CD4-positive, alpha-beta T cell treated with Interleukin-6 at 100 ng/mL for 8 hours (primary cell): ENCODE data around the gene AFG3L2.
"Not testable (repeated sequence)": the region's sequence is repeated elsewhere in the genome, so short reads cannot be mapped to it uniquely, and the experiment has no call there.

ENCODE experiments used
- DNase-seq: peaks from one replicate; pipeline ENCODE4 v3.0.0-alpha.2; 2020; ENCODE audit warnings: mixed read lengths, low spot score

AFG3L2 gene

DNA sequence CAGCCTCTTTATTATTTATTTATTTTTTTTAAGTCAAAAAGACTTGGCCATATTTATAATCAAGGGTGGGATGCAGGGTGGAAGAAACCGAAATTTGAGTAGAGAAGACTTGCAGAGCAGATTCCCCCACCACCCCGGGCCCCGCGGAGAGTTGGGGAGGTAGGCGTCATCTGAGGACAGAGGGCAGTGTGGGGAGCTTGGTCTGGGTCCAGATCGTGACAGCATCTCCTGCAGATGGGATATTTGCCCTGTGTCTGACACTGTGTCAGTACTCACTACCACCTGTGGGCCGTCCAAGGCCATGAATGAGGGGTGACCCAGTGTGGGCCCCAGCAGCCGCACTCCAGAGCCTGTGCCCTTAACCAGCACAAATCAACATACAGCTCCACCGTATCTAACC lies 20.2 kb upstream of the AFG3L2 start:
- DNase-seq: no peak

DNA sequence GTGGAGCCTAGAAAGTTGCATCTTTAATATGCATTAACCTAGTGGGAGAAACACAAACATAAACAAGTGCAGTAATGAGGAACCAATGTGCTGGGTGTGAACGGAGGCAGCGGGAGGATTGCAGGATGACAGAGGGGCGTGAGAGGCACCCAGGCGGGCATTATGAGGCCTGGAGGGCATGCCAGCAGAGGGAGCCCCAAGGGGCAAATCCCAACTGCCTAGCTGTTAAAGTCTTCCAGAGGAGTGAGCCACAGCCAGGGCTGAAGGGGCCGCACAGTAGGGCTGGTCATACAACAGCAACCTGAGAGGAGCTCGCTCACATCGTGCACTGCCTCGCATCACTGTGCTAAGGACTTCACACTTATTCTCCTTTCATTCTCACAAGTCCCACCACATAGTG lies 17.4 kb upstream of the AFG3L2 start:
- no peak for DNase-seq

DNA sequence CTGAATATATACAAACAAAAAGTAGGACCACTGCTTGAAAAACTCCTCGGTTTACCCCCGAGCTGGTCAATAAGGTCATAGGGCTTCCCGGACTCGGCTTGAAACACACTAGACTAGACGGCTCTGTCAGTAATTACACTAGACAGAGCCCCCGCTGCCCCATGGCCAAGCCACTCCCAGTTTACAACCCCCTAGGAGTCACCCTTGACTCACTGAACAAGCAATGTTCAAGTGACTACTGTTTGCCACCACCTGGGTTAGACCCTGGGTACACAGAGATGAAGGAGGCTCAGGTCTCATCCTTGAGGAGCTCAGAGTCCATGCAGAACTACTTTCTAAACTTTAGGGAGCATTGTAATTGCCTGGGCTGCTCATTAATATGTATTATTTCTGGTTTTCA lies 17.0 kb upstream of the AFG3L2 start:
- DNase-seq: no peak

DNA sequence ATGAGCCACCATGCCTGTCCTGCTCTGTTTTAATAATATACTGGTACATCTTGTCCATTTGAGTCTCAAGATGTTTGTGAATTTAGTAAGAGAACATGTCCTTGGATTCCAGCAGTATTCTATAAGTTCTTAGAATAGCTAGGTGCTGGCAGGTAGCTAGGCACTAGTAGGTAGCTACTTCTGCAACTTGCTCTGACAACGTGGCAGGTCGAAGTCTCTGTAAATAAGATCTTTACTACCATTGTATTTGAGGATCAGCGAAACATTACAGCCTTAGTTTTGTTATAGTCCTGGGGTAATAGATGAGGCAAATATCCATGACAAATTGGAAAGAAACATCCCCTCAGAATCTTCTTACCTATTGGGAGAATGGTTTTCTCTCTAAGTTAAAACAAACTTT lies 16.5 kb upstream of the AFG3L2 start:
- no peak for DNase-seq

DNA sequence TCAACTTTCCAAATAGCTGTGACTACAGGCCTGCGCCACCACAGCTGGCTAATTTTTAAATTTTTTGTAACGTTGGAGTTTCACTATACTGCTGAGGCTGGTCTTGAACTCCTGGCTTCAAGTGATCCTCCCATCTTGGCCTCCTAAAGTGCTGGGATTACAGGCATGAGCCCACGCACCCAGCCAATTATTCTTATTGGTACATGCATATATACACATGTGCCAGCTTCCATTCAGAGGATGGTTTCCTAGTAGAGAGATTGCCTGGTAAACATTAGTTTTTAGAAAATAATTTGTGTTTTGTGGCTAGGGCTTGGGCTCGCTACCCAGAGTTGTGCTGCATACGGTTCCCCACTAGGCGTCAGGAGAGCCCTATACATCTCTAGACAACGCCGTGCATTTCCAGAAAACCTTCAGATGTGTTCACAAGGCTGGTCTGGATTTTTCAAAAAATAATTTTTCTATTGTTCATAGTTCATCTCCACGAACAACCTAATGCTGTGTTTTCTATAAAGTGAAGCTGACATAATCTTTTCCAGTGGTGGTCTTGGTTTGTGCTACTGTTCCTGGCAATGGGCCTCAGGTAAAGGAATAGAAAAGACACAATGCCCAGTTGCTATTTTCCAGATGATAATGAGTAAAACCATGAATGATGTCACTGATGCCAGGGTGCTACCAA lies 14.6 kb upstream of the AFG3L2 start:
- DNase-seq: peak; percentile 41

DNA sequence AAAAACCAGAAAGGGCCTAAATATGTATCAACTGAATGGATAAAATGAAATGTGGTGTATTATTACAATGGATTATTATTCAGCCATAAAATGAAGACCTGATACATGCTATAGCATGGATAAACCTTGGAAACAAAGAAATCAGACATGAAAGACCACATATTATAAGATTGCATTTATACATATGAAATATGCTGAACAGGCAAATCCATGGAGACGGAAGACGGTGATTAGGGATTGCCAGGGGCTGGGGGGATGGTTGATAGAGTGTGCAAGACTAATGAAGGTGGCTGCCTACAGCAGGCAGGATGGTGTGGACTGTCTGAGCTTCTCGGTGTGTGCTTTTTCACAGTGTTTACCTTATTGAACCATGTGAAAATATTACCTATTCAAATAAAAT lies 11.4 kb upstream of the AFG3L2 start:
- DNase-seq: no peak

DNA sequence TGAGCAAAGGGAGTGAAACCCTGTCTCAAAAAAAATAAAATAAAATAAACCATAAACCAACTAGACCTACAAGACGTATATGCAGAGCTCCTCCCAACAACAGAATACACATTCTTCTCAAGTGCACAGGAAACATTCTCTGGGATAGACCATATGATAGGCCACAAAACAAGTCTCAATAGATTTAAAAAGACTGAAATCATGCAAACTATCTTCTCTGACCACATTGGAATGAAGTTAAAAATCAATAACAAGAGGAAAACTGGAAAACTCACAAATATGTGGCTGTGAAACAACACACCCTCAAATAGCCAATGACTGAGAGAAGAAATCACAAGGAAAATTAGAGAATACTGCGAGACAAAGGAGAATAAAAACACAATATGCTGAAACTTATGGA lies 7.2 kb upstream of the AFG3L2 start:
- no peak for DNase-seq

DNA sequence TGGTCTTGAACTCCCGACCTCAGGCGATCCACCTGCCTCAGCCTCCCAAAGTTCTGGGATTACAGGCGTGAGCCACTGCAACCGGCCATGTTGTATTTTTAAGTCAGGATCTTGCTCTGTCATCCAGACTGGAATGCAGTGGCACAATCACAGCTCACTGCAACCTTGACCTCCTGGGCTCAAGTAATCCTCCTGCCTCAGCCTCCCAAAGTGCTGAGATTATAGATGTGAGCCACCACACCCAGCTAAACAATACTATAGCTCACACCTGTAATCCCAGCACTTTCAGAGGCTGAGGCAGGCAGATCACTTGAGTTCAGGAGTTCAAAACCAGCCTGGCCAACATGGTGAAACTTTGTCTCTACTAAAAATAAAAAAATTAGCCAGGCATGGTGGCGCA lies 6.7 kb upstream of the AFG3L2 start:
- DNase-seq: not testable (repeated sequence)

DNA sequence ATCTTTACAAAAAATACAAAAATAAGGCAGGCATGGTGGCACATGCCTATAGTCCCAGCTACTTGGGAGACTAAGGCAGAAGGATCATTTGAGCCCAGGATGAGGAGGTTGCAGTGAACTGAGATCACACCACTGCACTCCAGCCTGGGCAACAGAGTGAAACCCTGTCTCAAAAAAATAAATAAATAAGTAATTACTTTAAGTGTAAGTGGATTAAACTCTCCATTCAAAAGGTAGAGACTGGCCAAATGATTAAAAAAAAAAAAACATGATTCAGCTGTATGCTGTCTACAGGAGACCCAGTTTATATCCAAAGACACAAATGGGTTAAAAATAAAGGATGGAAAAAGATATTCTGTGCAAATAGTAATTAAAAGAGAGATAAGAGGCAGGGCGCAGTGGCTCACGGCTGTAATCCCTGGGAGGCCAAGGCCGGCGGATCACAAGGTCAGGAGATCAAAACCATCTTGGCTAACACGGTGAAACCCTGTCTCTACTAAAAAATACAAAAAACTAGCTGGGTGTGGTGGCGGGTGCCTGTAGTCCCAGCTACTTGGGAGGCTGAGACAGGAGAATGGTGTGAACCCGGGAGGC lies 5.3 kb upstream of the AFG3L2 start:
- not testable (repeated sequence) for DNase-seq

DNA sequence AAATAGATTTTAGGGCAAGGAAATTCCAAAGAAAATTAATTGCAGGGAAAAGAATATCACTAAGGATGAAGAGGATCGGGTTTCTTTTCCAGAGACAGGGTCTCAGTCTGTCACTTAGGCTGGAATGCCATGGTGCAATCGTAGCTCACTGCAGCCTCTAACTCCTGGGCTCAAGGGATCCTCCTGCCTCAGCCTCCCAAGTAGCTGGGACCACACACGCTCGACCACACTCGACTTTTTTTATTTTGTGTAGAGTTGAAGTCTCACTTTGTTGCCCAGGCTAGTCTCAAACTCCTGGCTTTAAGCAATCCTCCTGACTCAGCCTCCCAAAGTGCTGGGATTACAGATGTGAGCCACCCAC lies 1.2 kb upstream of the AFG3L2 start:
- DNase-seq: not testable (repeated sequence)

DNA sequence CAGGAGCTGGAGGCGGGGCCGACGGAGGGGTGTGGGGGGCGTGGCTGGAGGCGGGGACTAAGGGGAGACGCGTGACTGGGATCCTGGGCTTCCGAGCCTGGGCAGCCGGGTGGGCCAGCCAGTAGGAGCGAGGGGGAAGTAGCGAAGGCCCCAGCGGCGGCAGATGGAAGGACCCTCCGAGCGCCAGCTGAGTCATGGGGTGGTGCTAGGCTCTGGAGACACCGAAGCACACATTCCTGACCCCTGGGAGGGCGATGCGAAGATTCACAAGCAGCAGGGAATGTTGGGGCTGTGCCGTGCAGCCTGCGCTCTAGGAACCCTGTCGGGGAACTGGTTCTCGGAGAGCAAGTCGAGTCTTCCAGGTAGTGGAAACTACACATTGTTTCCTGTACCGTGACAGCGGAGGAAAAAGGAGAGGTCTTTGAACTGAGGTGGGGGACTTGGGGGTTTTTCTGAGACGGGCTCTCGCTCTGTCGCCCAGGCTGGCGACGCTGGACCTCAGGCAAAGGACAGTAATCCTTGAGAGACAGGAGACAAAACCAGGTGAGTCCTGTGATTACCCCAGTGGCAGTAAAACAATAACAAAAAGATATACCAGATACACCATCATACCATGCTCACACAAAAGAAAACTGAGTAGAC lies 650 bp upstream of the AFG3L2 start:
- no peak for DNase-seq

DNA sequence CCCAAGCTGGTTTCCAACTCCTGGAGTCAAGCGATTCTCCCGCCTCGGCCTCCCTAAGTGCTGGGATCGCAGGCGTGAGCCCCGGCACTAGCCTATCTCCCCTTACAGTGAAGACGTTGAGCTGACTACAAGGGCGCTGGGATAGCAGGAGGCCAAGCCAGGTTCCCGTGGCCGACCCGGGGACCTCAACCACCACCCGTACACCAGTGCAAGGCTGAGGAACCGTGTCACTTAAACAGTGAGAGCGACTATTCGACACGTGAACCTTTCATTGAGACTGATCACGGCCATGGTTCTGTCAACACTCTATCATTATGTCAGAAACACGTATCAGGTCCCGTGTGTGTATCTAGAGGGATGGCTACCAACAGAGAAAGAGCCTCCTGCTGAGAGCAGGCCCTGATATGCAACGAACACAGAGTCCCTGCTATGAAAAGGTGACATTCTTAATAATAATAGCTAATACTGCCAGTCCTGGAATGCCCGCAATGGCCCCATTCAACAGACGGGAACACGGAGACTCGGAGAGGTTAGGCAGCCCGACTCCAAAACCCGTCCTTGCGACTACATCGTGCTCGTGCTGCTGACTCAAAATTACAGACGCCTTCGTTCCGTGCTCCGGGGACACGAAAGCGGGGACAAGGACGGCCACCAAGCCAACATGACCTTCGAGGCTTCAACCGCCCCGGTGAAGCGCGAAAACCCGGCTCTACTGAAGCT lies 833 bp downstream of the AFG3L2 start:
- DNase-seq: no peak

DNA sequence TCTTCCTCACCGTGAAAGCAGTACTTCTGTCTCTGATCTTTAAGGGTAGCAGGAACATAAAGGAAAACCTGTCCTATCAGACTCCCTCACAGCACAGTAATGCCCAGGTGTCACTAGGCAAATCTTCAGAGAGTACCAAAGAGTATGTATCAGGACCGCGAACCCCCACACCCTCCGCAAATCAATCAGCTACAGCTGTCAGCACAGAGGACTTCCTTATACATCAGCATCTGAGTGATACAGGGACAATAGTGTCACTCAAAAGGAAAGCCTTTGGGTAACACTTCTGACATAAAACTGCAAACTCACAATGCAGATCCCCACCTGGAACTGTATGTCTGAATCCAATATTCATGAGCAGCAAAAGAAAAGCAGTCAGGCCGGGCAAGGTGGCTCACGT lies 2.6 kb downstream of the AFG3L2 start:
- DNase-seq: no peak

DNA sequence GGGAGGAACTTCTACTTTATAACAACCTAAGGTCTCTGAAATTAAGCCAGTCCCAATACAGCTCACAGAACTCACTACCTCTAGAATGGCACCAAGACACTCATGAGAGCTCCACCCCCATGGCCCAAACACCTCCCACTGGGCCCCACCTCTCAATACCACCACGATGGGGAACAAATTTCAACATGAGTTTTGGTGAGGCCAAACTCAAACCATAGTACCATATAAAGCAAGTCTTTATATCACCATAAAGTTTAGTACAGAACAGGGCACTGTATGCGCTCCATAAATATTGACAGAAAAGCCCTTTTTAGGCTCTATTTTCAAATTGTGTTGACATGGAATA lies 3.3 kb downstream of the AFG3L2 start:
- no peak for DNase-seq

DNA sequence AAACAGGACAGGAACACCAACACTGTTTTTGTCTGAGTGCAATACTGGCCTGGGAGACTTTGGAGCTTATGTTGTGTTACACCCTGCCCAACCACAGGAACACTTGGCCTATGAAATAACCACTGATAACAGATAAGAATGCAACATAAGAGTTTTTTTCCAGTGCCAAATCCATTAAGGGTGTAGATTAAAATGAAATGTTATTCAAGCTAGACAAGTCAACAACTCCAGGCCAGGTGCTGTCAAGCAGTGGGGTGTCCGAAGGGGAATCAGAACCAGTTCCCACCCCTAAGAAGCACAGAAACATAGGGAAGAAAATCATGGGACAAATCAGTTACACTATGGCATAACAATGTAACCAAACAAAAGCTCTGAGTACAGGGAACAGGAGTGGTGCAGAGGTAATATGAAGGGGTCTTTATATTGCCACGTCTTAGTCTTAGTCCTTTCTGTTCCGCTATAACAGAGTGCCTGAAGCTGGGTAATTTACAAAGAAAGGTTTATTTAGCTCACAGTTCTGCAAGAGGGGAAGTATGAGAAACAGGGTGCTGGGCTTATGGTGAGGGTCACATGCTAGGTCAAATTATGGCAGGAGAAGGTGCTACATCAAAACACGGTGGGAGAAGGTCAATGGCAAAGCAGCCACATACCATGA lies 3.8 kb downstream of the AFG3L2 start:
- no peak for DNase-seq

DNA sequence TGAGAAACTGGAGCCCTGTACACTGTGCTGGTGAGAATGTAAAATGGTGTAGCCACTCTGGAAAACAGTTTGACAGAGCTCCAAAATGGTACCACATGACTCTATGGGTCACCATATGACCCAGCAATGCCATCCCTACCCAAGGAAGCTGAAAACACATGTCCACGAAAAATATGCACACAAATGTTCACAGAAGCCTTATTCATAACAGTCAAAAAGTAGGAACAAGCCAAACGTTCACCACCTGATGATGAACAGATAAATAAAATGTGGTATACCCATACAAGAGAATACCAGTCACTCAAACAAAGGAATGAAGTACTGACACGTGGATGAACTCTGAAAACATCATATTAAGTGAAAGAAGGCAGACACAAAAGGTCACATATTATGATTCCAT lies 4.6 kb downstream of the AFG3L2 start:
- DNase-seq: no peak

DNA sequence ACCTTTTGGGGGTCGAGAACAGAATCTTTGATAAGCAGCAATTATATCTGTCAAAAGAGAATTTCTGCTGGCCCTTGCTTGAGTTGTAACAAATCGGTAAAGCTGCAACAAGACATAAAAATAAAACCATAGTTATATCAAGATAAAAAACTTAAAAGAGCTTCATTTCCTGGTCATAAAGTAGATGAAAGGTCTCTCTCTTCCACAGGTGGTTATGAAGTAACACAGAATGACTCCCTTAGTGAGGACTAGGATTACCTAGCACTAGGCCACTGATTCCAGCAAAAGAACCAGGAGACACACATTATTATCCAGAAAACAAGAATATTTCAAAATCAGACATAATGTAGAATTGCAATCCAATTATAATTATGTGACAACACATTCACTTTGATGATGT lies 5.4 kb downstream of the AFG3L2 start:
- DNase-seq: no peak

DNA sequence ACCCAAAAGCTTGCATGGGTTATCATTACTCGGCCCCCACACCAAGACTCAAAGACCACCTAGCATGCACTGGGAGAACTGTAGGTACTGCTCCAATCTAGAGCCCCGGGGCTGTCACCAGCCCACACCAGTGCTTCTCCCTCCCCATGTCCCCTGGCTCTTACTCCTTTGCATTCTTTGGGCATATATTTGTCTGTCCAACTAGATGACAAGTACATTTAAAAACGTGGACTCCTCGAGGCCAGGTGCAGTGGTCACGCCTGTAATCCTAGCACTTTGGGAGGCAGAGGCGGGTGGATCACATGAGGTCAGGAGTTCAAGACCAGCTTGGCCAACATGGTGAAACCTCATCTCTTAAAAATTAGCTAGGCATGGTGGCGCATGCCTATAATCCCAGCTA lies 7.8 kb downstream of the AFG3L2 start:
- DNase-seq: no peak

DNA sequence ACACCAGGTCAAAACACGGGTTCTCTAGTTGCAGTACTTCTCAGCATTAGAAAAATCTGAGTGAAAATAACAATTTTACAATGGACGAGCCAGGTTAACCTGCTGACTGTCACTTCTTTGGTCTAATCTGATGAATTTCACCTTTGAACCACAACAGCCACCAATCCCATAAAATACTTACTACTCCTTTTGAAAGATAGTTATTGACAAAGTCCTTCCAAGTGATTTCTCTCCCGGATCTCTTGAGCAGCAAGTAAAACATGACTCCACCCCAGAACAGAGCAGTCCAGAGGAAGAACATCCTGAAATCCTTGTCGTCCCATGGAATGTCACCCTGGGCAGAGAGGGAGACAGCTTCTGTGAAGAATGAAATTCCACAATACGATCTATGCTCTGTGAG lies 10.2 kb downstream of the AFG3L2 start:
- no peak for DNase-seq

DNA sequence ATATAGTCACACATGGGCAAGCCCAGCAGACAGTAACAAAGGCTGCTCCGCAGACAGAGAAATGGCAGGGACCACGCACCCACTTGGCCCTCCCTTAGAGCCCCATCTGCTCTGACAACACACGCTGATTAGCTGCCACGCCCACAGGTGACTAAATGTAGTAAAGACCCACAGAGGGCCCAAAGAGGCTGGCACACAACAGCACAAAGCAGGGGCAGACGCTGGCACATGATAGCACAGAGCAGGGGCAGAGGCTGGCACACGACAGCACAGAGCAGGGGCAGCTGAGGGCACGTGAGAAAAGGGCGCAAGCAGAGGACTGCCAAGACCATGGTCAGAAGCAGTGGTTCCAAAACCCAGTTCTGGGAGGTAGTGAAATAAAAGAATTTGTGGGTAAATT lies 10.6 kb downstream of the AFG3L2 start:
- no peak for DNase-seq

DNA sequence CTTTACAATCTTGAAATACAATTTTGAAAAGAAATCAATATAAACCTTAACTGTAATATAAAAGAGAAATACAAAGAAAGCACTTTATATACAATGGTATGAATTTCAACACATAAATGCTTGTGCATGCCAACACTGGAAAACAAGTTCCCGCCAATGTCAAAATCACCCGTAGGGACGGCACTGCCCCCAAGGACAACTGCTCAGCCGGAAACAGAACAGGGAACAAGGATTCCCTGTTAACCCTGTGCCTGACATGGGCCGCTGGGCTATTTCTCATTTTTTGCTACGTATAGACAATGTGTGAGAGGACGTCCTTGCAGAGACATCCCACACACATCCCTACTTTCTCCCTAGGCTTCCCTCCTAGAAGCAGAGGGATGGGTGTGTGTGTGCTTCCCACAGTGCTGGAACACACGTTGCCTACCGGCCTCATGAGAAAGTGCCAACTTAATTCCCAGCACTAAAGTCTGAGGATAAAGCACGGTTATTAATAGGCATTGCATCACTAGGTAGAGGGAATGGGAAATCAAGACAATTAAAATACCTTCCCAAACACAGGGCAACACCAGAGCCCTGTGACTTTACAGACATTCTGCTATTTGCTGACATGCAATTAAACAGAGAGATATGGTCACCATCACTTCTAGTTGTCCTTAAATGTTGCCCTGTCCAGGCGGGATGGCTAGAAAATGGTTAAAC lies 14.4 kb downstream of the AFG3L2 start:
- no peak for DNase-seq

DNA sequence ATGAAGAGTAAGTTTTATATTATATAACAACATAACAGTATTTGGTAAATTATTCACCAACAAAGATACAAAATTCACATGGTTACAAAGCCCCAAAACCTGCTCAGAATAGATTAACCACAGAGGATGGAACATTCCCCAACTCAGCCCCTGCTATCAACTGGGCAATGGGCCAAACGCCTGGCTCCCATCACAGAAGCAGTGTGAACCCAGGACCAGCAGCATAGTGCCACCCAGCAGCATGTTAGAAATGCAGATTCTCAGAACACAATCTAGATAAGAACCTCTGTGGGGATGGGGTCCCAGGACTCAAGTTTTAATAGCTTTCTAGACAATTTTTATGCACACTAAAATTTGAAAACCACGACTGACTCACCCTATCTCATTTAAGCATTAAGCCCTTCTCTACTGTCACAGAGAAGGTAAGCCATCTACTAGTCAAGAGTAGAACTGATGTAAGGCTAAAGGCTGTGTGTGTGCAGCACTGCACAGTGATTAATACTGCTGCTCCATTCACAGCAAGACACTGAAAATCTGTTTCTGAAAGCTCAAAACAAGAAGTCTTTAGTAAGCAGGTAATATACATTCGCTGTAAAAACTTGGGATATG lies 15.2 kb downstream of the AFG3L2 start:
- no peak for DNase-seq
